HG03159 (cell line): ENCODE measurements around the gene POSTN.

Source experiments
- ATAC-seq: cut with Tn5 transposase; IDR thresholded peaks from one replicate; pipeline ENCODE4 v1.9.1; 2021; ENCODE audit warnings: mild to moderate bottlenecking, moderate library complexity; ENCODE audit not compliant: unreplicated experiment

POSTN gene, protein sequence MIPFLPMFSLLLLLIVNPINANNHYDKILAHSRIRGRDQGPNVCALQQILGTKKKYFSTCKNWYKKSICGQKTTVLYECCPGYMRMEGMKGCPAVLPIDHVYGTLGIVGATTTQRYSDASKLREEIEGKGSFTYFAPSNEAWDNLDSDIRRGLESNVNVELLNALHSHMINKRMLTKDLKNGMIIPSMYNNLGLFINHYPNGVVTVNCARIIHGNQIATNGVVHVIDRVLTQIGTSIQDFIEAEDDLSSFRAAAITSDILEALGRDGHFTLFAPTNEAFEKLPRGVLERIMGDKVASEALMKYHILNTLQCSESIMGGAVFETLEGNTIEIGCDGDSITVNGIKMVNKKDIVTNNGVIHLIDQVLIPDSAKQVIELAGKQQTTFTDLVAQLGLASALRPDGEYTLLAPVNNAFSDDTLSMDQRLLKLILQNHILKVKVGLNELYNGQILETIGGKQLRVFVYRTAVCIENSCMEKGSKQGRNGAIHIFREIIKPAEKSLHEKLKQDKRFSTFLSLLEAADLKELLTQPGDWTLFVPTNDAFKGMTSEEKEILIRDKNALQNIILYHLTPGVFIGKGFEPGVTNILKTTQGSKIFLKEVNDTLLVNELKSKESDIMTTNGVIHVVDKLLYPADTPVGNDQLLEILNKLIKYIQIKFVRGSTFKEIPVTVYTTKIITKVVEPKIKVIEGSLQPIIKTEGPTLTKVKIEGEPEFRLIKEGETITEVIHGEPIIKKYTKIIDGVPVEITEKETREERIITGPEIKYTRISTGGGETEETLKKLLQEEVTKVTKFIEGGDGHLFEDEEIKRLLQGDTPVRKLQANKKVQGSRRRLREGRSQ

DNA sequence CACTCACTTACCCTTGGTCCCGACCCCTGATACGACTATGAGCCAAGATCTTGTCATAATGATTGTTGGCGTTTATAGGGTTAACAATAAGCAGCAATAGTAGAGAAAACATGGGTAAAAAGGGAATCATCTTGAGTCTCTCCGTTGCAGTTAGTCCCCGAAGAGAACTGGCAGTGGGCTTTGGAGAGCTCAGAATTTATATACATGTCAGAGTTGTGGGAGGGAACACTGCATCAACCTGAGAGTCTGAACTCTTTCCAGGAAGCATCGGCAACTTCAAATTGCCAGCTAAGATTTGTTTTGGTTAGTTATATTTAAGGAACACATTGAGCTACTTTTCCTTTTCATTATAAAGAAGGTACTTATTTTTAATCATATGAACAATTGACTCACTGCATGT is at the start of gene POSTN:
POSTN (minus strand) TSS at position 172 of the 400 bp plus-strand sequence; CDS start at position 130, 42 bp downstream.
- ATAC-seq, result no peak

DNA sequence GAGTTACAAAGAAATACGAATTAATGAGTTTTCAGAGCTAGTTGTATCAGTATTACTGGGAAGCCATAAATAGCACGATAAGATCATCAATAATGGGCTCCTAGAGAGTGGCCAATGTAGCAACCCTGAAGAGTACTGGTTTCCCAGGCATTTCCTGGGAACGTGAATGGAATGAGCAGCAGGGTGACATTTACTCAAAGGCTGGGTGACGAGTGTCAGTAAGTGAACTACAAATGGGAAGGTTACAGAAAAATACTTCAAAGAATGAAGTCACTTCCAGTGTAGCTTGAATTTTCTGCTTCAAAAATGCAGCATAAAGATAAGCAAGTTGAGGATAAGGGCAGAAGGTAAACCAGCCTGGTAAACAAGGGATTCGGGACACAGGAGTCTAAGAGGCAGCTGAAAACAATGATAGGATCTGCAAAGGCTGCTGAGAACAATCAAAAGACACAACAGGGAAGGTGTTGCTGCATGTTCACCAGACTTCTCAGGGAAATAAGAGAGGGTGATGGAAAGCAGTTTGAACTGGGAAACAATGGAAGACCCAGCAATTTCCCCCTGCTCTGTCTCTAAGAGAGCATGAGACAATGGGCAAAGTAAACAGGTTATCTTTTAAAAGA is 48.6 kb upstream of the POSTN start:
- ATAC-seq, result no peak

- no peak for ATAC-seq
Observed at GRCh38 chr13:37646531-37646930, 48.0 kb upstream of the POSTN start.

DNA sequence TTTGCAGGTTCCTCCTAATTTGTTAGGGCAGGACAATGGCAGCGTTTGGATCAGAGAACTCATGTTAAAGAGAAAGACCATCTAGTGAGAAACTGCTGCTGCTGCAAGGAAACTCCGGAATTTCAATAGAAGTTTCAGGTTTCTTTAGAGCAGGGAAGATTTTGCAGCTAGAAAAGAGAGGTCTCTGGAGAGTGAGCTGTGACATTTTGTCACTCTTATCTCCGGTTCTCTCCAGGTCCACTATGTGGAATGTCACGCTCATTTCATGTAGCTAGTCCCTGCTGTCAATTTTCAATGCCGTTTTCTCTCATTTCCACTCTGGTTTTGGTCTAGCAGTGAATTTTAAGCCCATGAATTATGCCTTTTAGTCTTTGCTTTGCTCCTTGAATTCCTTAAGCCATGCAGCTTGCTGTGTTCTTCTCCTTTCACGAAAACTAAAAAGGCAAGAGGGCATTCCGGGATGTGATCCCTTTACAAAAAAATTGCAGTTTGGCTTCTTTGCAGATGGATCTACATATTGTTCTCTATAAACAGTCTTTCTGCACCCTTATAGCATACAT is 46.7 kb upstream of the POSTN start:
- no peak for ATAC-seq

DNA sequence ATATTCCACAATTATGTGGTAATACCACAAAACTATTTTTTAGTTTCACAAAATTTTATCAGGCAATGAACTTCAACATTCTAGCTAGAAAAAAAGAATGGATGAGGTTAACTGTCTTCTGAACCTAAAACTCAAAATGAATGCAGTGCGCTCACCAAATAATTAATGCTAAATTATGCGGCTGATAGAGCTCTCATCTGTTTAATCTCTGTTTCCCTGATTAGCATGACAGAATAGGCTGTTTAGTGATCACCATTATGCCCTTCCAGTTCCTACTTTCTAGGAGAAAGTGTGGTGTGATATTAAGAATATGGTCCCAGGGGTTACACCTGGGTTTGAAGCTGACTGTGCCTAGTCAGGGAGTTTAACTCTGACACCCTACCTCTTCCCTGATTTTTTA is 42.8 kb upstream of the POSTN start:
- ATAC-seq, result no peak

- no peak for ATAC-seq
Observed at GRCh38 chr13:37640499-37640898, 41.9 kb upstream of the POSTN start.

DNA sequence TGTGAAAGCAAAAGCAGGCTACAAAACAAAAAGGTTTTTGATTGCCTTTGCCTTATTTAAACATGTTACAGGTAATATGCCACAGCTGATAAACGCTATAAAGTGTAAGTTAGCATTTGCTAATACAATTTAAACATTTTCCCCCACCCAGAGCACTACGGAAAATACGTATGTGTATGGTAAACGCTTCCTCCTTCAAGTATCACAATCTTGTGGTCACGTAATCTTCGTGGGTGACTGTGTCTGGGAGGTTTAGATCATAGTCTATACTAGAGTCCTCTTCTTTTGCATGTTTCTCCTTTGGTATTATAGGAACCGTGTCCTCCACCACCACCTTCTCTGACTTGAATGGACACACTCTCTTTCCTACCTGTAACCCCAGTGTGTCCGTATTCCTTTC is 38.1 kb upstream of the POSTN start:
- no peak for ATAC-seq

GRCh38 chr13:37632294-37632693 is 33.7 kb upstream of the POSTN start:
- no peak for ATAC-seq

DNA sequence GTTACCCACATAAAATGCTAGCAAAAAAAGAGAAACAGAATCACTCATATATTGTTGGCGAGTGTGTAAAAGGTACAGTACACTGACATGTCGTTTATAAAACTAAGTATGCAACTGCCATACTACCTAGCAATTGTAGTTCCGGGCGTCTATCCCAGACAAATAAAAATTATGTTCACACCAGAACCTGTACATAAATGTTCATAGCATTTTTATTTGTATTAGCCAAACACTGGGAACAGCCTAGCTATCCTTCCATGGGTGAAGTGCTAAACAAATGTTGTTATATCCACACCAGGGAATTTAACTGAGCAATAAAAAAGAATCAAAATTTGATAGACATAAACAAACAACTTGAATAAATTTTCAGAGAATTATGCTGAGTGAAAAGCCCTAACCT is 28.9 kb upstream of the POSTN start:
- no peak for ATAC-seq

GRCh38 chr13:37621811-37622361 is 23.3 kb upstream of the POSTN start:
- ATAC-seq, result no peak

DNA sequence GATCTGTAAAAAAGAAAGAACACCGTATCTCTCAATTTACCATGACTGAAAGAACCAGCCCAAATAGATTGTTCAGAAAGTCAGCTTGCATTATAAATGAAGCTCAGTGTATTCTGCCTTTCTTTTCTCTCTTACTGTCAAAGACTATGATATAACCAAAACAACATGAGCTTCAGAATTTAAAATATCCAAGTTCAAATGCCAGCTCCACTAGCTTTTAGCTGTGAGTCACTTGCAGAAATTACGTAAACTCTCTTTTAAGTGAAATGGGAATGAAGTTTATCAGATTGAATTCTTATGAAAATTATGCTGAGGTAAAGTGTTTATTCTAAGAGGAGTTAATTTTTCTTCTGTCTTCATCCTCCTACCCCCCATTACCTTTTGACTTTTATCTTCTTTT is 20.0 kb upstream of the POSTN start:
- no peak for ATAC-seq

DNA sequence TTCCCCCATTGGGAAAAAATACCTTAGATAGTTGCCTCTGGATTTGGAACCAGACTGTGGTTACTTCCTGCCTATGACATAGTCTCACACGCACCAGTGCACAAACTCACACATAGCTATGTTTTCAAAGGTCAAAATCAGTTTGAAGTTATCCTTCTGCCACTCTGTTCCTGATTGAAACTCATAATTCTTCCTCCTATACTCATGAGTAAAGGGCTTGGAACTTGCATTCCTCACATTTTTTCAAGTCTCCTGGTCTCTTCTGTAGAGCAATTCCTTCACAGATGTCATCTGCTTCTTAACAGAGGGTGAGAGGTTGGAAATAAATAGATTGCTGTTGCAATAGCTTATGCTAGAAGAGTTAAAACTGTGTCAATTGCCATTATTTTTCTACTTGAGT is 18.6 kb upstream of the POSTN start:
- ATAC-seq, result no peak

DNA sequence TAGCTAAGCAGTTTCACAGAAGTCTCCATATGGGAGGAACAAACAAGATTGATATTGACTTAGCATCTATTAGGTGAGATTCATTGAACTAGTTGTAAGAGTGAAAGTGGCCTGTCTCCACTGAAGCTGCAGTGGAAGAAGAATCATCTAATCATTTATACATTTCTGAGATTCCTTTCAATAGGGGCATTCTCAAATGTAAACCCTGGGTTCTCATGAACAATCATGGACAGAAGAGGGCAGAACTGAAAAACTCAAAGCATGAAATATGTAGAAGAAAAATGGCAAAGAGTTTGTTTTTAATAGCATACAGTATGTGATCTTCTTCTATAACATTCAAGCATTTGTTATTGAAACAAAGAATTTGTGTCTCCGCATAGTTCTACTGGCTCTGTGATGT is 17.6 kb upstream of the POSTN start:
- no peak for ATAC-seq

DNA sequence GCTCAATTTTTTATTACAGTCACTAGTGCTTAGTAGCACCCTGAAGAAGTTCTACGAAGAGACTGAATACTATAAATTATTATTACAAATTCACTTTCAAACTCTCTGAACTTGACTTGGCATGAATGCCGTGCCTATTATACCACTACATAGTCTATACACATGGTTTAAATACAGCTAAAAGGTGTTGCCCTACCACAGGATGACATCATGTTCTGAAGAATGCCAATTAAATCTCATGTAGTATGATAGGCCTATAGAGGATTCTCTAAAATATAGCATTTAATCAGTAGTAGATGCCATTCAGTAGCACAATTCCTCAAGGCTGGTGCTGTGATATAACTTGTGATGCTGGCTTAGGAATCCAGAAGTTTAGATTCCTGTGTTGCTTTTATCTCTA is 16.7 kb upstream of the POSTN start:
- no peak for ATAC-seq

DNA sequence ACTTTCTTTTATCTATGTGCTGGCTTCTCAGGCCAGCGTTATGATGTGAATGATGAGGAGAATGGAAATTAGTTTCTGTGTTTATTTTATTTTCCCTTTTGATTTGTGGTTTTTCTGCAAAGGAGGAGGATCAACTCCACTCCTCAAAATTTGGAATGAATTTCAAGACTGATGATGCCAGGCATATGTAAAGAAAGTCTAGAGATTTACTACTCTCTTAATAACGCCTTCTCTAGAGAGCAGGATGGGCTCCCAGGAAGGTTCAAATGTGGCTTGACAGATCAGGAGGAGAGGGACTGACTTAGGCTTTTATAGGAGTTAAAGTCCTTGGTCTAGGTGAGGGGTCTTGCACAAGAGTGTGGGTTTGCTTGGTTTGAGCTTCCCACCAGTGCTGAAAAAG is 15.1 kb upstream of the POSTN start:
- ATAC-seq, result no peak

GRCh38 chr13:37613236-37613635 is 14.7 kb upstream of the POSTN start:
- ATAC-seq, result no peak

DNA sequence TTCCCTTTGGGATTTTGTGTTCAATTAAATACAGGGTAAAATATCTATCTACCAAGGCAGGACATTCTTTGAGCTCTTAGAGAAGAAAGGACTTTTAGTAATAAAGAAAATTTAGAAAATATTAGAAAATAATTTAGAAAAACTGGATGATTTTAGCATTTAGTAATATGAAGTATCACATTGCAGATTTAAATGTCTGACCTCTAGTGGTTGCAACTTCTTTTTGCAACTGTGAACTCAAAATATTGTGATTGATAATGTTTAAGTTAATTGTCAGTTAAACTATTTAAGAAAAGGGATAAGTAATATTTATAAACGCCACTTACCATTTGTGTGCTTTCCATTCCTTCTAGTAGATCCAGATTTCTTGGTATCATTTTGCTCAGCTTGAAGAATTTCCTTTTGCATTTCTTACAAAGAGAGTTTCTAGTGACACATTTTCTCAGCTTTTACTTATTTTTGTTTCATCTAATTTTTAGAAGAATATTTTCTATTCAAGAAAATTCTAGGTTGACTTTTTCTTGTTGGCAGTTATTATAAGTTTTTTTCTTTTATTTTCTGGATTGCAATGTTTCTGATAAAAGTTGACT is 10.3 kb upstream of the POSTN start:
- no peak for ATAC-seq

DNA sequence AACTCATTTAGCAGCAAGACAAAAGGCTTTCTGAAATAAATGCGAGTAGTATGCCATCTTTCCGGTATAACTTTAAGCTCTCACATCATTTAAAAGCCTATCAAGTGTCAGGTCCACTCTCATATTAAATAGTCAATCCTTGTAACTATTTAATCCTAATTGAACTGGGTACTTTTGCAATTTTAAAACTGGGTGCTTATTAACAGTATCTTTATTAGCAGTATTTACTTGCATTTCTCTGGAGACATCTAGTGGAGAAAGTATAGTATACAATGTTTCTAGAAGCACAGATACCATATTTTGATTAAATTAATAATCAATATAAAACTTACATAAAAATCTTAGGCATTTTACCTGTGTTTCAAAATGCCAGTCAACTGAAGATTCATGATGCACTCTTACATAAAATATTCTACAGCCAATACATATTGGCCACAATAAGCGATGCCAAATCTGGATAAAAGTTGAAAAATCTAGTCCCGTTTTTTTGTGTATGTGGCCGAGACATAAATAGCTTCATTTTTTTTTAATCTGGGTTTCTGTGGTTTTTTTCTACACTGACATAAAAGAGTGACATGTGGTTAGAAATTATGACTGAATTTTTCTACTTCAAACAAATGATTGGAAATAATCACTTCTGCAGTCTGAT is 4.3 kb upstream of the POSTN start:
- no peak for ATAC-seq

DNA sequence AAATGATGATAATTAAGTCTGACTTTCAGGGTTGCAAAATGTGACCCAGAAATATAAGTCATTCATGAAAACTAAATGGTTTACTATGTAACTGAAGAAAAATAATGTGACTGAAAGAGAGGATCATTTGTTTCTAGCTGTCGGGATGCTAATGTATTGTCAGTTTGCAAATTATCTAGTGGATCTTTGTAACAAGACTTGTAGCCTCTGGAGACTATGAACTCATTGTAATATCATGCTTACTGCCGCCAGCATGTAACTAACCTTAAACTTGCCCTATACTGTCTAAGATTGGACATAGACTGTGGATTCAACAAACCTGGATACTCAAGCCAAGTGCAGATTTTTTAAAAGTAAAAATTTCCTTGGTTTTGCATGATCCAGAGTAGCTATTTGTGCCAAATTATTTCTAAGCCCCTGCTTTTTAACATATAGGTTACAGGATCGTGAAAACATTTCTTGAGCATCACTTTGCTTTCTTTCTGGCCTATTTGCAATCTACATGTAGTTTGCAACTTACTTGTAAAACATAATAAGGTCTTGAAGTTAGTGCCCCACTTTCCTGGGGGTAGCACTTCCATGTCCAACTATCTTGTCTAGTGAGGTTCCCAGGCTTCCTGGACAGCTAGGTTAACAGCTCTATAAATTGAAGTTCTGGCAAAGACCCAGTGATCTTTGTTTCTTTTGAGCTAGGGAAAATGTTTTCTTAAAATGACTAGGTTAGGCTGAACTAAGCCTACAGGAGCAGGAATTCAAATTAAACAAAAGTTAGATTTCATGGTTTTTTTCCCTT is 3.3 kb upstream of the POSTN start:
- no peak for ATAC-seq
